Suprapubic skin (tissue), 4 donors: ENCODE results near the gene FAM81A. TPM values are rescaled to one million over a fixed set of nuclear protein-coding genes. Genes with fewer than 3 reads are reported as not detected.
"Not testable (repeated sequence)": the region's sequence is repeated elsewhere in the genome, so short reads cannot be mapped to it uniquely, and the experiment has no call there.

Source experiments
- DNase-seq, 2 donors: peaks; one replicate each; pipeline ENCODE4 v3.0.0-alpha.2; 2019; ENCODE audit warnings: low spot score in 2 of 2
- H3K27ac ChIP-seq: fragments of 200-600 bp; sonication (generic); one replicate; pipeline ENCODE4 v1.5.1; 2019
- H3K27me3 ChIP-seq: fragments of 200-600 bp; sonication (generic); one replicate; pipeline ENCODE4 v1.5.1; 2019
- H3K36me3 ChIP-seq: fragments of 200-600 bp; sonication (generic); one replicate; pipeline ENCODE4 v1.5.1; 2019
- H3K4me1 ChIP-seq: fragments of 200-600 bp; sonication (generic); one replicate; pipeline ENCODE4 v1.5.1; 2019
- H3K4me3 ChIP-seq: fragments of 200-600 bp; sonication (generic); one replicate; pipeline ENCODE4 v1.5.1; 2019; ENCODE audit warnings: mild to moderate bottlenecking
- H3K9me3 ChIP-seq: fragments of 200-600 bp; sonication (generic); one replicate; pipeline ENCODE4 v1.5.1; 2019
- EP300 ChIP-seq: sonication (generic); formaldehyde crosslinking; IDR thresholded peaks from one replicate; pipeline ENCODE4 v1.6.1; 2017; ENCODE audit warnings: antibody characterized with exemption
- POLR2A ChIP-seq, 2 donors: fragments of 450-650 bp; IDR thresholded peaks; one replicate each; pipeline ENCODE4 v1.6.1; 2017; ENCODE audit warnings: antibody characterized with exemption in 2 of 2, mild to moderate bottlenecking in 2 of 2, moderate library complexity in 2 of 2
- POLR2AphosphoS5 ChIP-seq, 3 donors: sonication (generic); formaldehyde crosslinking; IDR thresholded peaks; one replicate each; pipeline ENCODE4 v1.6.1; 2017; ENCODE audit warnings: antibody characterized with exemption in 3 of 3
- WGBS: methylation state at CpG from one replicate; pipeline ENCODE4 v1.1.5; 2018; 5-methylcytosine and 5-hydroxymethylcytosine counted together
- total RNA-seq, 4 donors: library from RNA; depleted of rRNA; stranded (reverse); fragments of >200 nt; gene quantifications; one replicate each; pipeline ENCODE4 v1.1.0, GENCODE V29; 2016
- TF ChIP-seq, protein P1 (sequence below), 2 donors: fragments of 200-600 bp in 1 of 2; fragments of 450-650 bp in 1 of 2; sonication (generic) in 1 of 2; IDR thresholded peaks; one replicate each; pipeline ENCODE4 v1.5.1; 2016 to 2019; ENCODE audit warnings: antibody characterized with exemption in 2 of 2, mild to moderate bottlenecking in 1 of 2, moderate library complexity in 1 of 2

The FAM81A gene
- total RNA-seq, 4 donors from 2014 or later: 0.79 to 7.8 (median 1.8) TPM

DNA sequence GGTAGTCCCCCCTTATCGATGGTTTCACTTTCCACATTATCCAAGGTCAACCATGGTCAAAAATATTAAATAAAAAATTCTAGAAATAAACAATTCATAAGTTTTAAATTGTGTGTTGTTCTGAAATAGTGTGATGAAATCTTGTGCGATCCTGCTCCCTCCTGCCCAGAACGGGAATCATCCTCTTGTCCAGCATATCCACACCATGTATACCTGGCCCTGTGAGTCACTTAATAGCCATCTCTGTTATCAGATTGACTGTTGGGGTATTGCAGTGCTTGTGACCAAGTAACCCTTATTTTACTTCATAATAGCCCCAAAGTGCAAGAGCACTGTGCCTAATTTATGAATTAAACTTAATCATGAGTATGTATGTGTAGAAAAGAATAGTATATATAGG is 19.1 kb downstream of the FAM81A start:
- no peak overlapping the region for H3K4me3 ChIP-seq
- H3K36me3 ChIP-seq: no peaks in the 10 kb centered on the region
- H3K27ac ChIP-seq: no peak overlapping the region
- H3K27me3 ChIP-seq: no peaks in the 10 kb centered on the region
- H3K4me1 ChIP-seq: peaks cover 23% of the 10 kb centered on the region
- no peak for TF ChIP-seq POLR2AphosphoS5 (IDR thresholded peaks at IDR 0.05)
- 82% methylated on average over 3 of the region's 3 CpGs for WGBS
- no peak for DNase-seq
- H3K9me3 ChIP-seq: no peaks in the 10 kb centered on the region

GRCh38 chr15:59461521-59461920 is 23.5 kb downstream of the FAM81A start:
- no peaks in the 10 kb centered on the region for H3K36me3 ChIP-seq
- H3K27me3 ChIP-seq: no peaks in the 10 kb centered on the region
- H3K4me3 ChIP-seq: no peak overlapping the region
- no peak for DNase-seq
- no peak for TF ChIP-seq POLR2A (IDR thresholded peaks at IDR 0.05)
- TF ChIP-seq POLR2AphosphoS5 (IDR thresholded peaks at IDR 0.05): no peak
- TF ChIP-seq, protein P1, sequence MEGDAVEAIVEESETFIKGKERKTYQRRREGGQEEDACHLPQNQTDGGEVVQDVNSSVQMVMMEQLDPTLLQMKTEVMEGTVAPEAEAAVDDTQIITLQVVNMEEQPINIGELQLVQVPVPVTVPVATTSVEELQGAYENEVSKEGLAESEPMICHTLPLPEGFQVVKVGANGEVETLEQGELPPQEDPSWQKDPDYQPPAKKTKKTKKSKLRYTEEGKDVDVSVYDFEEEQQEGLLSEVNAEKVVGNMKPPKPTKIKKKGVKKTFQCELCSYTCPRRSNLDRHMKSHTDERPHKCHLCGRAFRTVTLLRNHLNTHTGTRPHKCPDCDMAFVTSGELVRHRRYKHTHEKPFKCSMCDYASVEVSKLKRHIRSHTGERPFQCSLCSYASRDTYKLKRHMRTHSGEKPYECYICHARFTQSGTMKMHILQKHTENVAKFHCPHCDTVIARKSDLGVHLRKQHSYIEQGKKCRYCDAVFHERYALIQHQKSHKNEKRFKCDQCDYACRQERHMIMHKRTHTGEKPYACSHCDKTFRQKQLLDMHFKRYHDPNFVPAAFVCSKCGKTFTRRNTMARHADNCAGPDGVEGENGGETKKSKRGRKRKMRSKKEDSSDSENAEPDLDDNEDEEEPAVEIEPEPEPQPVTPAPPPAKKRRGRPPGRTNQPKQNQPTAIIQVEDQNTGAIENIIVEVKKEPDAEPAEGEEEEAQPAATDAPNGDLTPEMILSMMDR (IDR thresholded peaks at IDR 0.05): no peak
- no peak overlapping the region for H3K27ac ChIP-seq
- 97% methylated on average over 1 of the region's 1 CpG for WGBS
- peaks cover 4% of the 10 kb centered on the region for H3K9me3 ChIP-seq
- peaks cover 11% of the 10 kb centered on the region for H3K4me1 ChIP-seq

GRCh38 chr15:59473226-59473625 is 35.2 kb downstream of the FAM81A start:
- no peaks in the 10 kb centered on the region for H3K27me3 ChIP-seq
- whole genome bisulfite sequencing: 84% methylated on average over 5 of the region's 5 CpGs
- no peaks in the 10 kb centered on the region for H3K9me3 ChIP-seq
- H3K27ac ChIP-seq: no peak overlapping the region
- no peaks in the 10 kb centered on the region for H3K4me1 ChIP-seq
- DNase-seq: no peak
- H3K4me3 ChIP-seq: no peak overlapping the region
- TF ChIP-seq, protein P1 (IDR thresholded peaks at IDR 0.05): no peak
- TF ChIP-seq POLR2A (IDR thresholded peaks at IDR 0.05) (no peak), EP300 (no peak), POLR2AphosphoS5 (IDR thresholded peaks at IDR 0.05) (no peak)
- H3K36me3 ChIP-seq: no peaks in the 10 kb centered on the region

DNA sequence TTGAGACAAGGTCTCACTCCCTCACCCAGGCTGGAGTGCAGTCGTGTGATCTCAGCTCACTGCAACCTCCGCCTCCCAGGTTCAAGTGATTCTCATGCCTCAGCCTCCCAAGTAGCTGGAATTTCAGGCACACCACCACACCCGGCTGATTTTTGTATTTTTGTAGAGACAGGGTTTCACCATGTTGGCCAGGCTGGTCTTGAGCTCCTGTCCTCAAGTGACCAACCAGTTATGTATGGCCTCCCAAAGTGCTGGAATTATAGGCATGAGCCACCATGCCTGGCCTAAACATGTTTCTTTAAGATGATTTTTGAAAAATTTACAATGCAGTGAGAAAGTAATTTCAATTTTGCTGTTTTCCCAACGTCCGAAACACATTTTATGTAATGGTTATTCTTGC is 37.2 kb downstream of the FAM81A start:
- 93% methylated on average over 5 of the region's 5 CpGs for WGBS
- DNase-seq, H3K4me1 ChIP-seq, H3K36me3 ChIP-seq, H3K27me3 ChIP-seq, H3K4me3 ChIP-seq, H3K9me3 ChIP-seq, H3K27ac ChIP-seq: not testable (repeated sequence)

GRCh38 chr15:59484399-59484798 is 46.4 kb downstream of the FAM81A start:
- peaks cover 3% of the 10 kb centered on the region for H3K4me1 ChIP-seq
- no peaks in the 10 kb centered on the region for H3K9me3 ChIP-seq
- no peaks in the 10 kb centered on the region for H3K27me3 ChIP-seq
- no peak overlapping the region for H3K4me3 ChIP-seq
- TF ChIP-seq, protein P1 (IDR thresholded peaks at IDR 0.05): no peak
- TF ChIP-seq EP300: no peak
- no peak for TF ChIP-seq POLR2AphosphoS5 (IDR thresholded peaks at IDR 0.05)
- TF ChIP-seq POLR2A (IDR thresholded peaks at IDR 0.05): no peak
- H3K27ac ChIP-seq: no peak overlapping the region
- WGBS: 88% methylated on average over 4 of the region's 4 CpGs
- DNase-seq: no peak
- H3K36me3 ChIP-seq: no peaks in the 10 kb centered on the region

DNA sequence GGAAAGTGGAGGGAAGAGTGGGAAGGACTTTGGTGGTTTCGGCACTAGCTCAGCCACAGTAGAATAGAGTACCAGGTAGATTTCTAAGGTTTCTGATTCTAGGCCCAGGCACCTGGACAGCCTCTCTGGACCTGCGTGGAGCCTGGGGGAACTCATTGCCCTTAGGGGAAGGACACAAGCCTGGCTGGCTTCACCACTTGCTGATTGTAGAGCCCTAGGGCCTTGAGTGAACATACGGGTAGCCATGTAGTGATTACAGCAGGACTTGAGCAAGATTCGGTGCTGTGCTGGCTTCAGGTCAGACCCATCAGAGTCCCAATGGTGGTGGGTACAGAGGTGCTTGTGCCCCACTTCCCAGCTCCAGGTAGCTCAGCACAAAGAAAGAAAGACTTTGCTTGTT is 47.0 kb downstream of the FAM81A start:
- DNase-seq: no peak
- Histone ChIP-seq H3K27ac (no peak overlapping the region), H3K4me1 (peaks cover 3% of the 10 kb centered on the region), H3K36me3 (no peaks in the 10 kb centered on the region), H3K9me3 (no peaks in the 10 kb centered on the region), H3K4me3 (no peak overlapping the region), H3K27me3 (no peaks in the 10 kb centered on the region)
- WGBS: 96% methylated on average over 3 of the region's 4 CpGs
- TF ChIP-seq POLR2AphosphoS5 (IDR thresholded peaks at IDR 0.05) (no peak), POLR2A (IDR thresholded peaks at IDR 0.05) (no peak)
- TF ChIP-seq, protein P1 (IDR thresholded peaks at IDR 0.05): no peak

DNA sequence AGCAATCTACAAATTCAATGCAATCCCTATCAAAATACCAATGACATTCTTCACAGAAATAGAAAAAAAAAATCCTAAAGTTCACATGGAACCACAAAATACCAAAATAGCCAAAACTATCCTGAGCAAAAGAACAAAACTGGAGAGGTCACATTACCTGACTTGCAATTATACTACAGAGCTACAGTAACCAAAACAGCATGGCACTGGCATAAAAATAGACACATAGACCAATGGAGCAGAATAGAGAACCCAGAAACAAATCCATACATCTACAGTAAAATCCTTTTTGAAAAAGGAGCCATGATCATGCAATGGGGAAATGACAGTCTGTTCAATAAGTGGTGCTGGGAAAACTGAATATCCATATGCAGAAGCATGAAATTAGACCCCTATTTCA is 51.5 kb downstream of the FAM81A start:
- H3K36me3 ChIP-seq, H3K4me3 ChIP-seq, H3K27me3 ChIP-seq, H3K9me3 ChIP-seq, DNase-seq, H3K4me1 ChIP-seq, H3K27ac ChIP-seq: not testable (repeated sequence)
